ENCODE results near the gene INO80C. TPM values are rescaled to one million over a fixed set of nuclear protein-coding genes. Genes with fewer than 3 reads are reported as not detected.
A peak's percentile ranks its signal among the peaks of the same experiment; 100 is the strongest.

The INO80C gene
- total and polyA plus RNA-seq, 2 of the 4 experiments (the other 2 are of a cell fraction) = 5.6 to 17.1 TPM

- Histone ChIP-seq H3K56ac (ENCODE audit: extremely low read depth, insufficient read depth, low read length) (no peak overlapping the region), H4K8ac (ENCODE audit: low read depth in 2 of 2, low read length in 2 of 2) (no peak overlapping the region), H4K5ac (ENCODE audit: low read depth, low read length) (peak overlapping the region; percentile 32; the same call in 1 of the 2 replicates), H3K4me1 (ENCODE audit: control insufficient read depth, insufficient read depth, low read length) (peaks cover 8% of the 10 kb centered on the region; the same call in 1 of the 2 replicates), H3K9me3 (ENCODE audit: control insufficient read depth, insufficient read depth, low read length) (no peaks in the 10 kb centered on the region), H2BK5ac (ENCODE audit: low read depth, low read length, poor library complexity, severe bottlenecking) (no peak overlapping the region), H4K91ac (ENCODE audit: insufficient read depth, low read depth, low read length) (no peak overlapping the region), H3K36me3 (ENCODE audit: control insufficient read depth, insufficient read depth, low read length) (no peaks in the 10 kb centered on the region), H2BK20ac (ENCODE audit: low read depth, low read length) (no peak overlapping the region), H3K18ac (ENCODE audit: low read depth, low read length) (no peak overlapping the region), H2AK9ac (replicated peaks; ENCODE audit: low read depth, low read length, poor library complexity) (no peak overlapping the region), H3K4me3 (ENCODE audit: insufficient read depth, low read depth, low read length) (no peak overlapping the region), H3K27ac (ENCODE audit: insufficient read depth, low read length) (no peak overlapping the region), H2BK15ac (ENCODE audit: low read depth, low read length) (no peak overlapping the region), H3K4me2 (ENCODE audit: low read depth, low read length) (peak overlapping the region; percentile 64; the same call in 1 of the 2 replicates), H3K4ac (ENCODE audit: low read depth, low read length) (no peak overlapping the region), H3K9ac (ENCODE audit: low read depth, low read length) (no peak overlapping the region), H2BK120ac (ENCODE audit: low read depth, low read length) (no peak overlapping the region), H4K20me1 (ENCODE audit: insufficient read depth, low read length) (no peaks in the 10 kb centered on the region), H2AFZ (replicated peaks; ENCODE audit: low read length, poor library complexity) (no peak overlapping the region), H3K27me3 (ENCODE audit: control insufficient read depth, insufficient read depth, low read length) (peaks cover 12% of the 10 kb centered on the region), H2AK5ac (ENCODE audit: low read depth, low read length) (no peak overlapping the region), H3K79me1 (ENCODE audit: low read depth in 1 of 2, low read length in 2 of 2) (no peaks in the 10 kb centered on the region), H3K23ac (ENCODE audit: low read depth, low read length) (no peak overlapping the region), H3K9me1 (ENCODE audit: insufficient read depth, low read length) (no peaks in the 10 kb centered on the region), H3K14ac (replicated peaks; ENCODE audit: low read depth, low read length) (no peak overlapping the region)
- CTCF ChIA-PET = no interaction called here
- BruUV-seq (replicated peaks) = no TSS peak
- ATAC-seq (ENCODE audit: low read depth) = no peak
- in situ Hi-C loops (cut with MboI; ENCODE audit: low sequenced_read_pairs) (no loop called here), dilution Hi-C loops (cut with HindIII; ENCODE audit: low sequenced_read_pairs, unreplicated experiment) (no loop called here), intact Hi-C loops (cut with micrococcal nuclease) (no loop called here)
- no peak for DNase-seq
- POLR2A ChIA-PET (ENCODE audit: unreplicated experiment) = no interaction called here
- TF ChIP-seq FOS (IDR thresholded peaks at IDR 0.05; ENCODE audit: low read depth, low read length) (no peak), RAD21 (IDR thresholded peaks at IDR 0.05; ENCODE audit: low read length) (no peak), RFX5 (IDR thresholded peaks at IDR 0.05; ENCODE audit: low read depth, low read length) (no peak), MXI1 (IDR thresholded peaks at IDR 0.05; ENCODE audit: borderline replicate concordance, low read depth, low read length) (no peak), USF2 (IDR thresholded peaks at IDR 0.05; ENCODE audit: low read depth, low read length) (no peak), CHD1 (IDR thresholded peaks at IDR 0.05; ENCODE audit: low read depth, low read length) (no peak), POLR2A (IDR thresholded peaks at IDR 0.05; ENCODE audit: low read depth, low read length) (no peak), MAFK (IDR thresholded peaks at IDR 0.05; ENCODE audit: low read depth, low read length) (no peak), BHLHE40 (IDR thresholded peaks at IDR 0.05; ENCODE audit: low read depth, low read length) (no peak), NFE2L2 (IDR thresholded peaks at IDR 0.05; ENCODE audit: low read depth, low read length) (no peak), CEBPB (IDR thresholded peaks at IDR 0.05; ENCODE audit: low read depth, low read length) (no peak), RCOR1 (IDR thresholded peaks at IDR 0.05; ENCODE audit: insufficient replicate concordance, low read length) (no peak)
- TF ChIP-seq, protein P1, sequence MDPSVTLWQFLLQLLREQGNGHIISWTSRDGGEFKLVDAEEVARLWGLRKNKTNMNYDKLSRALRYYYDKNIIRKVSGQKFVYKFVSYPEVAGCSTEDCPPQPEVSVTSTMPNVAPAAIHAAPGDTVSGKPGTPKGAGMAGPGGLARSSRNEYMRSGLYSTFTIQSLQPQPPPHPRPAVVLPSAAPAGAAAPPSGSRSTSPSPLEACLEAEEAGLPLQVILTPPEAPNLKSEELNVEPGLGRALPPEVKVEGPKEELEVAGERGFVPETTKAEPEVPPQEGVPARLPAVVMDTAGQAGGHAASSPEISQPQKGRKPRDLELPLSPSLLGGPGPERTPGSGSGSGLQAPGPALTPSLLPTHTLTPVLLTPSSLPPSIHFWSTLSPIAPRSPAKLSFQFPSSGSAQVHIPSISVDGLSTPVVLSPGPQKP (IDR thresholded peaks at IDR 0.05; ENCODE audit: borderline replicate concordance, low read depth, low read length) = no peak
- 69% methylated on average over 3 of the region's 9 CpGs; no CpG with 5 or more reads in 1 of the 2 experiments for WGBS, 2 experiments (ENCODE audit: extremely low coverage in 2 of 2, insufficient read length in 1 of 2)
These were observed 28.2 kb upstream of the INO80C start for GRCh38 chr18:35525795-35526494.

Data from IMR-90 (cell line).